Mesendoderm (in vitro differentiated cells): ENCODE data around the gene ATP6V1B1.

Experiments used
- DNase-seq: peaks from one replicate; pipeline ENCODE4 v3.0.0; 2013
- H2AK5ac ChIP-seq: 2 replicates; pipeline ENCODE4 v1.6.1; 2013; ENCODE audit warnings: low read length, inconsistent platforms
- H2BK120ac ChIP-seq: 2 replicates; pipeline ENCODE4 v1.6.1; 2013; ENCODE audit warnings: low read depth, mild to moderate bottlenecking, low read length, moderate library complexity, mixed read lengths
- H2BK15ac ChIP-seq: replicated peaks from 2 replicates; pipeline ENCODE4 v1.6.1; 2013; ENCODE audit warnings: low read depth, mild to moderate bottlenecking, moderate library complexity
- H2BK5ac ChIP-seq: 2 replicates; pipeline ENCODE4 v1.6.1; 2013; ENCODE audit warnings: low read length, inconsistent platforms
- H3K18ac ChIP-seq: 2 replicates; pipeline ENCODE4 v1.6.1; 2013; ENCODE audit warnings: mild to moderate bottlenecking, low read length, mixed read lengths
- H3K23ac ChIP-seq: one replicate; pipeline ENCODE4 v1.6.1; 2013; ENCODE audit warnings: low read length
- H3K27ac ChIP-seq: 2 replicates; pipeline ENCODE4 v1.5.1; 2013; ENCODE audit warnings: low read depth, mild to moderate bottlenecking, inconsistent platforms, low read length, moderate library complexity
- H3K27me3 ChIP-seq: 2 replicates; pipeline ENCODE4 v1.6.1; 2013; ENCODE audit warnings: low read length, control low read depth, mild to moderate bottlenecking, inconsistent platforms; ENCODE audit not compliant: insufficient read depth, poor library complexity
- H3K36me3 ChIP-seq: 2 replicates; pipeline ENCODE4 v1.6.1; 2013; ENCODE audit warnings: low read length, inconsistent platforms; ENCODE audit not compliant: control insufficient read depth, insufficient read depth
- H3K4ac ChIP-seq: one replicate; pipeline ENCODE4 v1.6.1; 2013; ENCODE audit warnings: low read depth, mild to moderate bottlenecking, low read length, moderate library complexity
- H3K4me1 ChIP-seq: 2 replicates; pipeline ENCODE4 v1.6.1; 2013; ENCODE audit warnings: low read depth, low read length, inconsistent platforms; ENCODE audit not compliant: control insufficient read depth
- H3K4me2 ChIP-seq: 2 replicates; pipeline ENCODE4 v1.6.1; 2013; ENCODE audit warnings: low read length
- H3K4me3 ChIP-seq: 2 replicates; pipeline ENCODE4 v1.5.1; 2013; ENCODE audit warnings: mild to moderate bottlenecking, low read length
- H3K56ac ChIP-seq: one replicate; pipeline ENCODE4 v1.6.1; 2013; ENCODE audit warnings: low read length
- H3K79me1 ChIP-seq: 2 replicates; pipeline ENCODE4 v1.6.1; 2013; ENCODE audit warnings: low read length, inconsistent platforms
- H3K79me2 ChIP-seq: 2 replicates; pipeline ENCODE4 v1.6.1; 2013; ENCODE audit warnings: mild to moderate bottlenecking, low read length; ENCODE audit not compliant: control insufficient read depth, insufficient read depth
- H3K9ac ChIP-seq: 2 replicates; pipeline ENCODE4 v1.6.1; 2013; ENCODE audit warnings: low read length, inconsistent platforms
- H4K5ac ChIP-seq: one replicate; pipeline ENCODE4 v1.6.1; 2013; ENCODE audit warnings: low read length
- H4K8ac ChIP-seq: one replicate; pipeline ENCODE4 v1.6.1; 2013; ENCODE audit warnings: low read depth, mild to moderate bottlenecking, control low read depth, low read length, moderate library complexity
- WGBS: extraction: QIAGEN DNeasy Blood & Tissue Kit; methylation state at CpG from one replicate; pipeline ENCODE4 v1.1.7; 2013; ENCODE audit warnings: low lambda C conversion rate, missing lambda C conversion rate; ENCODE audit not compliant: insufficient coverage; ENCODE audit errors: extremely low coverage; 5-methylcytosine and 5-hydroxymethylcytosine counted together

The ATP6V1B1 gene

GRCh38 chr2:71004857-71005256 is 69.2 kb downstream of the ATP6V1B1 start:
- WGBS: no CpG with 5 or more reads among the region's 6 CpGs

GRCh38 chr2:71005271-71006202 is 69.8 kb downstream of the ATP6V1B1 start:
- Histone ChIP-seq H2BK15ac (no peak overlapping the region), H4K8ac (no peak overlapping the region), H2BK5ac (no peak overlapping the region), H3K23ac (no peak overlapping the region), H3K4me1 (no peaks in the 10 kb centered on the region), H3K27ac (no peak overlapping the region), H3K36me3 (no peaks in the 10 kb centered on the region), H3K79me2 (no peaks in the 10 kb centered on the region), H3K9ac (no peak overlapping the region), H3K56ac (no peak overlapping the region), H3K4ac (no peak overlapping the region), H3K27me3 (no peaks in the 10 kb centered on the region), H3K4me3 (no peak overlapping the region), H4K5ac (no peak overlapping the region), H2BK120ac (no peak overlapping the region), H3K4me2 (no peak overlapping the region), H2AK5ac (no peak overlapping the region), H3K79me1 (no peaks in the 10 kb centered on the region), H3K18ac (no peak overlapping the region)
- WGBS: no CpG with 5 or more reads among the region's 10 CpGs
- no peak for DNase-seq

More at GRCh38 chr2:71004857-71005256, 69.2 kb downstream of the ATP6V1B1 start:
- H2BK15ac ChIP-seq: no peak overlapping the region
- H3K4ac ChIP-seq: no peak overlapping the region
- H3K79me1 ChIP-seq: no peaks in the 10 kb centered on the region
- H2BK5ac ChIP-seq: no peak overlapping the region
- no peak overlapping the region for H4K5ac ChIP-seq
- H3K27ac ChIP-seq: no peak overlapping the region
- no peak for DNase-seq
- H3K56ac ChIP-seq: no peak overlapping the region
- H3K18ac ChIP-seq: no peak overlapping the region
- H3K36me3 ChIP-seq: no peaks in the 10 kb centered on the region
- no peak overlapping the region for H3K9ac ChIP-seq
- H4K8ac ChIP-seq: no peak overlapping the region
- H2AK5ac ChIP-seq: no peak overlapping the region
- no peaks in the 10 kb centered on the region for H3K79me2 ChIP-seq
- no peak overlapping the region for H3K4me2 ChIP-seq
- H3K4me3 ChIP-seq: no peak overlapping the region
- H3K4me1 ChIP-seq: no peaks in the 10 kb centered on the region
- no peak overlapping the region for H3K23ac ChIP-seq
- H3K27me3 ChIP-seq: no peaks in the 10 kb centered on the region
- H2BK120ac ChIP-seq: no peak overlapping the region

GRCh38 chr2:71006323-71006722 is 70.6 kb downstream of the ATP6V1B1 start:
- Histone ChIP-seq H3K56ac (no peak overlapping the region), H3K27ac (no peak overlapping the region), H3K79me2 (no peaks in the 10 kb centered on the region), H3K4me1 (no peaks in the 10 kb centered on the region), H3K79me1 (no peaks in the 10 kb centered on the region), H3K18ac (no peak overlapping the region), H2BK15ac (no peak overlapping the region), H2BK5ac (no peak overlapping the region), H3K27me3 (no peaks in the 10 kb centered on the region), H3K36me3 (no peaks in the 10 kb centered on the region), H4K5ac (no peak overlapping the region), H4K8ac (no peak overlapping the region), H3K4me2 (no peak overlapping the region), H2BK120ac (no peak overlapping the region), H3K9ac (no peak overlapping the region), H3K23ac (no peak overlapping the region), H2AK5ac (no peak overlapping the region), H3K4me3 (no peak overlapping the region), H3K4ac (no peak overlapping the region)
- WGBS: no CpG with 5 or more reads among the region's 2 CpGs
- no peak for DNase-seq

GRCh38 chr2:71006955-71007799 is 71.5 kb downstream of the ATP6V1B1 start:
- DNase-seq: no peak
- Histone ChIP-seq H3K27ac (no peak overlapping the region), H3K36me3 (no peaks in the 10 kb centered on the region), H3K4me2 (no peak overlapping the region), H3K56ac (no peak overlapping the region), H3K4ac (no peak overlapping the region), H3K27me3 (no peaks in the 10 kb centered on the region), H3K9ac (no peak overlapping the region), H3K4me1 (no peaks in the 10 kb centered on the region), H2BK120ac (no peak overlapping the region), H2AK5ac (no peak overlapping the region), H3K18ac (no peak overlapping the region), H3K23ac (no peak overlapping the region), H3K4me3 (no peak overlapping the region), H4K5ac (no peak overlapping the region), H3K79me1 (no peaks in the 10 kb centered on the region), H3K79me2 (no peaks in the 10 kb centered on the region), H2BK15ac (no peak overlapping the region), H4K8ac (no peak overlapping the region), H2BK5ac (no peak overlapping the region)
- WGBS: no CpG with 5 or more reads among the region's 5 CpGs

GRCh38 chr2:71008342-71008741 is 72.6 kb downstream of the ATP6V1B1 start:
- Histone ChIP-seq H4K5ac (no peak overlapping the region), H3K4me2 (no peak overlapping the region), H3K56ac (no peak overlapping the region), H3K27ac (no peak overlapping the region), H3K79me2 (no peaks in the 10 kb centered on the region), H3K4me3 (no peak overlapping the region), H3K18ac (no peak overlapping the region), H3K36me3 (no peaks in the 10 kb centered on the region), H3K27me3 (no peaks in the 10 kb centered on the region), H2BK15ac (no peak overlapping the region), H2BK120ac (no peak overlapping the region), H3K23ac (no peak overlapping the region), H4K8ac (no peak overlapping the region), H3K4me1 (no peaks in the 10 kb centered on the region), H2AK5ac (no peak overlapping the region), H3K79me1 (no peaks in the 10 kb centered on the region), H3K4ac (no peak overlapping the region), H3K9ac (no peak overlapping the region), H2BK5ac (no peak overlapping the region)
- DNase-seq: no peak
- WGBS: no CpG with 5 or more reads among the region's 13 CpGs
